ENCODE data around the gene CDH12. TPM values are rescaled to one million over a fixed set of nuclear protein-coding genes. Genes with fewer than 3 reads are reported as not detected.

The CDH12 gene
- total RNA-seq, 2 donors from 2014 or later, result 0.90 to 1.9 TPM

GRCh38 chr5:22541037-22541436 lies 312.1 kb downstream of the CDH12 start:
- Histone ChIP-seq H3K4me1 (ENCODE audit: control insufficient read depth, insufficient read depth, low read length) (peaks cover 3% of the 10 kb centered on the region), H3K27me3 (ENCODE audit: control insufficient read depth, insufficient read depth, low read length, poor library complexity, severe bottlenecking) (no peaks in the 10 kb centered on the region), H3K36me3 (ENCODE audit: control insufficient read depth, insufficient read depth, low read length) (no peaks in the 10 kb centered on the region), H3K9ac (ENCODE audit: extremely low read depth, low read length, poor library complexity, severe bottlenecking) (no peak overlapping the region), H3K4me3 (ENCODE audit: low read length) (no peak overlapping the region), H3K9me3 (ENCODE audit: control insufficient read depth, low read length) (peaks cover 23% of the 10 kb centered on the region), H3K27ac (ENCODE audit: low read depth, low read length) (no peak overlapping the region)
- no peaks in the 10 kb centered on the region for H3K4me1 Mint-ChIP-seq
- peaks cover 5% of the 10 kb centered on the region for H3K36me3 Mint-ChIP-seq (ENCODE audit: low read depth)
- no peak overlapping the region for H3K4me3 Mint-ChIP-seq
- H3K27ac Mint-ChIP-seq, result no peak overlapping the region
- H3K9me3 Mint-ChIP-seq, result peaks cover 27% of the 10 kb centered on the region
- DNase-seq, result no peak
- TF ChIP-seq, protein P1, sequence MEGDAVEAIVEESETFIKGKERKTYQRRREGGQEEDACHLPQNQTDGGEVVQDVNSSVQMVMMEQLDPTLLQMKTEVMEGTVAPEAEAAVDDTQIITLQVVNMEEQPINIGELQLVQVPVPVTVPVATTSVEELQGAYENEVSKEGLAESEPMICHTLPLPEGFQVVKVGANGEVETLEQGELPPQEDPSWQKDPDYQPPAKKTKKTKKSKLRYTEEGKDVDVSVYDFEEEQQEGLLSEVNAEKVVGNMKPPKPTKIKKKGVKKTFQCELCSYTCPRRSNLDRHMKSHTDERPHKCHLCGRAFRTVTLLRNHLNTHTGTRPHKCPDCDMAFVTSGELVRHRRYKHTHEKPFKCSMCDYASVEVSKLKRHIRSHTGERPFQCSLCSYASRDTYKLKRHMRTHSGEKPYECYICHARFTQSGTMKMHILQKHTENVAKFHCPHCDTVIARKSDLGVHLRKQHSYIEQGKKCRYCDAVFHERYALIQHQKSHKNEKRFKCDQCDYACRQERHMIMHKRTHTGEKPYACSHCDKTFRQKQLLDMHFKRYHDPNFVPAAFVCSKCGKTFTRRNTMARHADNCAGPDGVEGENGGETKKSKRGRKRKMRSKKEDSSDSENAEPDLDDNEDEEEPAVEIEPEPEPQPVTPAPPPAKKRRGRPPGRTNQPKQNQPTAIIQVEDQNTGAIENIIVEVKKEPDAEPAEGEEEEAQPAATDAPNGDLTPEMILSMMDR (conservative IDR thresholded peaks at IDR 0.05), result no peak
- 85% methylated on average over 1 of the region's 1 CpG; no CpG with 5 or more reads in 1 of the 2 experiments for WGBS, 2 experiments (ENCODE audit: insufficient coverage in 1 of 2, insufficient read length in 1 of 2)
- H3K27me3 Mint-ChIP-seq (ENCODE audit: insufficient read depth), result no peaks in the 10 kb centered on the region

GRCh38 chr5:22539762-22540161 lies 313.4 kb downstream of the CDH12 start:
- Histone ChIP-seq H3K4me3 (ENCODE audit: low read length) (no peak overlapping the region), H3K9ac (ENCODE audit: extremely low read depth, low read length, poor library complexity, severe bottlenecking) (no peak overlapping the region), H3K27ac (ENCODE audit: low read depth, low read length) (no peak overlapping the region), H3K27me3 (ENCODE audit: control insufficient read depth, insufficient read depth, low read length, poor library complexity, severe bottlenecking) (no peaks in the 10 kb centered on the region), H3K36me3 (ENCODE audit: control insufficient read depth, insufficient read depth, low read length) (no peaks in the 10 kb centered on the region), H3K9me3 (ENCODE audit: control insufficient read depth, low read length) (peaks cover 23% of the 10 kb centered on the region), H3K4me1 (ENCODE audit: control insufficient read depth, insufficient read depth, low read length) (peaks cover 3% of the 10 kb centered on the region)
- 88 to 90% methylated on average over 1 of the region's 1 CpG for WGBS, 2 experiments (ENCODE audit: insufficient coverage in 1 of 2, insufficient read length in 1 of 2)
- H3K27me3 Mint-ChIP-seq (ENCODE audit: insufficient read depth), result no peaks in the 10 kb centered on the region
- peaks cover 27% of the 10 kb centered on the region for H3K9me3 Mint-ChIP-seq
- H3K27ac Mint-ChIP-seq, result no peak overlapping the region
- H3K36me3 Mint-ChIP-seq (ENCODE audit: low read depth), result peaks cover 5% of the 10 kb centered on the region
- H3K4me3 Mint-ChIP-seq, result no peak overlapping the region
- TF ChIP-seq, protein P1 (conservative IDR thresholded peaks at IDR 0.05), result no peak
- no peak for DNase-seq
- no peaks in the 10 kb centered on the region for H3K4me1 Mint-ChIP-seq

GRCh38 chr5:22531986-22532385 lies 321.2 kb downstream of the CDH12 start:
- no peak for DNase-seq
- WGBS, 2 experiments (ENCODE audit: insufficient coverage in 1 of 2, insufficient read length in 1 of 2), result 89 to 91% methylated on average over 2 to 4 of the region's 4 CpGs
- Histone ChIP-seq H3K36me3 (ENCODE audit: control insufficient read depth, insufficient read depth, low read length) (no peaks in the 10 kb centered on the region), H3K4me3 (ENCODE audit: low read length) (no peak overlapping the region), H3K27me3 (ENCODE audit: control insufficient read depth, insufficient read depth, low read length, poor library complexity, severe bottlenecking) (no peaks in the 10 kb centered on the region), H3K27ac (ENCODE audit: low read depth, low read length) (no peak overlapping the region), H3K9me3 (ENCODE audit: control insufficient read depth, low read length) (peaks cover 1% of the 10 kb centered on the region), H3K4me1 (ENCODE audit: control insufficient read depth, insufficient read depth, low read length) (no peaks in the 10 kb centered on the region), H3K9ac (ENCODE audit: extremely low read depth, low read length, poor library complexity, severe bottlenecking) (no peak overlapping the region)
- Mint-ChIP-seq H3K36me3 (ENCODE audit: low read depth) (no peaks in the 10 kb centered on the region), H3K9me3 (no peaks in the 10 kb centered on the region), H3K27ac (no peak overlapping the region), H3K4me1 (no peaks in the 10 kb centered on the region), H3K4me3 (no peak overlapping the region), H3K27me3 (ENCODE audit: insufficient read depth) (no peaks in the 10 kb centered on the region)
- TF ChIP-seq, protein P1 (conservative IDR thresholded peaks at IDR 0.05), result no peak

Data from endodermal cell (in vitro differentiated cells).